Astrocyte of the spinal cord (primary cell): ENCODE data around the gene TNKS1BP1.

Experiments used
- DNase-seq: peaks from one replicate; pipeline ENCODE4 v3.0.0; 2011; ENCODE audit warnings: low read depth, low spot score
- H3K4me3 ChIP-seq: 2 replicates; pipeline ENCODE4 v1.5.1; 2011; ENCODE audit warnings: low read depth, mild to moderate bottlenecking, low read length, moderate library complexity
- in situ Hi-C: cut with HindIII; loops from 2 replicates; pipeline ENCODE4 v1.10.0; 2017; ENCODE audit warnings: low sequenced_read_pairs
- TF ChIP-seq, protein P1 (sequence below): IDR thresholded peaks from 2 replicates; pipeline ENCODE4 v1.5.1; 2012; ENCODE audit warnings: low read depth, mild to moderate bottlenecking, low read length, inconsistent platforms

The TNKS1BP1 gene

DNA sequence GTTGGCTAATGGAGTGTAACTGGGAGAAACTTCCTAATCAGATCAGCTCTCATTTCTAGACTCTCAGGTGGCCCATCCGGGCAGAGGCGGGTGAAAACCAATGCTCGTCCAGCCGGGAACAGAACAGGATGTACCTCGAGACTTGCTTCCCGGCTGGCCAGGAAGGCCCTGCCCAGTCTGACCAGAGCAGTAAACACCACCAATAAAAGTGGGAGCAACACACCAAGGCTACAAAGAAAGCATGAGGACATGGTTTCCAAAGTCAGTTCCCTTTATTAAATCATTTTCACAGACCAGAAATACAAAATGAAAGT is 940 bp upstream of the TNKS1BP1 start:
- DNase-seq, result no peak
- peak overlapping the region; percentile 47 for H3K4me3 ChIP-seq
- in situ Hi-C loops, result no loop called here
- TF ChIP-seq, protein P1, sequence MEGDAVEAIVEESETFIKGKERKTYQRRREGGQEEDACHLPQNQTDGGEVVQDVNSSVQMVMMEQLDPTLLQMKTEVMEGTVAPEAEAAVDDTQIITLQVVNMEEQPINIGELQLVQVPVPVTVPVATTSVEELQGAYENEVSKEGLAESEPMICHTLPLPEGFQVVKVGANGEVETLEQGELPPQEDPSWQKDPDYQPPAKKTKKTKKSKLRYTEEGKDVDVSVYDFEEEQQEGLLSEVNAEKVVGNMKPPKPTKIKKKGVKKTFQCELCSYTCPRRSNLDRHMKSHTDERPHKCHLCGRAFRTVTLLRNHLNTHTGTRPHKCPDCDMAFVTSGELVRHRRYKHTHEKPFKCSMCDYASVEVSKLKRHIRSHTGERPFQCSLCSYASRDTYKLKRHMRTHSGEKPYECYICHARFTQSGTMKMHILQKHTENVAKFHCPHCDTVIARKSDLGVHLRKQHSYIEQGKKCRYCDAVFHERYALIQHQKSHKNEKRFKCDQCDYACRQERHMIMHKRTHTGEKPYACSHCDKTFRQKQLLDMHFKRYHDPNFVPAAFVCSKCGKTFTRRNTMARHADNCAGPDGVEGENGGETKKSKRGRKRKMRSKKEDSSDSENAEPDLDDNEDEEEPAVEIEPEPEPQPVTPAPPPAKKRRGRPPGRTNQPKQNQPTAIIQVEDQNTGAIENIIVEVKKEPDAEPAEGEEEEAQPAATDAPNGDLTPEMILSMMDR, result no peak

DNA sequence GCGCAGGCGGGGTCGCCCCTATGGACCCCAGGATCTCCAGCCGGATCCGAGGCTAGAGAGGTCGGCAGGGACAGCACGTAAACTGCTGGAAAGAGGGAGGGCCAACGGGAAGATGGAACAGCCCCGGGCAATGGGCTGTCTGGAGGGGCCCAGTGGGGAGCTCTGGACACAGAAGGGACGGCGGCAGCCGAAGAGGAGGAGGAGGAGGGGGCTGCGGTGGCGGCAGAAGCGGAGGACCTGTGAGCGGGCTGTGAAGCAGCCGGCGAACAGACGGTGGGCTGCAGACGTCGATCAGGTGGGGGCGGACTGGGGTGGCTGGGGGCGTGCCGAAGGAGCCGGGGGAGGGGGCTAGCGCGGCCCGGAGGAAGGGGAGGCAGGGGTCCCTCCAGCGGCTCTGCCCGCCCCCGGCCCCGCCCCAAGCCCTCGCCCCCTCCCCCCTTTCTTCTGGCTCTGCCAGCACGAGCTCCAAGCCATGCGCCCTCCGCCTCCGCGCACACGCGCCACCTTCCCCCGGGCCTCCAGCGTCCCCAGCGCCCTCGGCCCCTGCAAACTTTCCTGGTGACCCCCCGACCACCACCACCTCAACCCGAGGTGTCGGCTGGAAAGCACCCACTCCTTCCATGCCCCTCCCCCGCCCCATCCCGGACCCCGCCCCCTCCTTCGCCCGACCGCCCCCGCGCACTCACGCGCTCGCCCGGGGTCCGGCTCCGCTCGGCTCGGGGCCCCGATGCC is 432 bp downstream of the TNKS1BP1 start:
- TF ChIP-seq, protein P1, result no peak
- DNase-seq, result peak; percentile 56
- peak overlapping the region; percentile 84 for H3K4me3 ChIP-seq
- in situ Hi-C loops, result no loop called here

DNA sequence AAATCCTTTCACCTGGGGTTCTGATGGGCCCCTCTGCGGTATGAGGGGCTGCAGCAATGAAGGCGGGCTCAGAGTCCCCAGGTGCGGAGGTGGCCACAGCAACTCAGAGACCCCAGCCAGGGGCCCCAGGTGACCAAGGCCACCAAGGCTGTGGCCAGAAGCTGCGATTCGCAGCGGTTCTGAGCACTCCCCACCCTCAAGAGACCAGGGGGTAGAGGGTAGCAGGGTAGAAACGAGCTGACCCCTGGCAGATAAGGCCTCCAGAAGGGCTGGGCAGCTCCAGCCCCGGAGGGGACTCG is 948 bp downstream of the TNKS1BP1 start:
- no peak for DNase-seq
- TF ChIP-seq, protein P1, result no peak
- H3K4me3 ChIP-seq, result peak overlapping the region; percentile 84
- in situ Hi-C loops, result no loop called here

DNA sequence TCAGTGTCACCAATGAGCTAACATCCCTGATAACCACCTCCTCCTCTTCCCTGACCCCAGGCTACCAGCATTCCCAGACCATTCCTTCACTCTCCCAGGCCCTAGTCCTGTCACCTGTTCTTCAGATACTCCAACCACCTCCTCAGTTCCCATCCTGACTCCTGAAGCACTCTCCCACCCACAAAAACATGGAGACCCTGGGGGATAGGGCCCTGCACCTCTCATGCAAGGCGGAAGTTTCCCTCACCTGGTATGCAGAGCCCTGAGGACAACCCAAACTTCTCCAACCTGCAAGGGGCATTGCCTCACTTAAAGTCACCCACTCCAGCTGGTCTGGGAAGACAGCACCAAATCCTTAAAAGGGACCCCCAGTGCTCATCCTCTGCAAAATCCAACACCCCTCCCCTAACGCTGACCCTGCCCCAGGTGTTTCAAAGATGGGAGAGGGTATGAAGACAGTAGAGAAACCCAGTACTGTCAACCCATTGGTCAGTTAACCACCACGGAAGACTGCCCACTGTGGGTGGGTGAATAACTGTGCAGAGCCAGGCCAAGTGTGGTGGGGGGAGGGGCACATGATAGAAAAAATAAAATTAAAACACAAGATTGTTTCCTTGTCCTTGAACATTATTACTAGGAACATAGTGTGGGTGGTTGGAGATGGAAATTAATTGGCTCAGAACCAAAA is 1.4 kb downstream of the TNKS1BP1 start:
- in situ Hi-C loops, result no loop called here
- H3K4me3 ChIP-seq, result peak overlapping the region; percentile 84

DNA sequence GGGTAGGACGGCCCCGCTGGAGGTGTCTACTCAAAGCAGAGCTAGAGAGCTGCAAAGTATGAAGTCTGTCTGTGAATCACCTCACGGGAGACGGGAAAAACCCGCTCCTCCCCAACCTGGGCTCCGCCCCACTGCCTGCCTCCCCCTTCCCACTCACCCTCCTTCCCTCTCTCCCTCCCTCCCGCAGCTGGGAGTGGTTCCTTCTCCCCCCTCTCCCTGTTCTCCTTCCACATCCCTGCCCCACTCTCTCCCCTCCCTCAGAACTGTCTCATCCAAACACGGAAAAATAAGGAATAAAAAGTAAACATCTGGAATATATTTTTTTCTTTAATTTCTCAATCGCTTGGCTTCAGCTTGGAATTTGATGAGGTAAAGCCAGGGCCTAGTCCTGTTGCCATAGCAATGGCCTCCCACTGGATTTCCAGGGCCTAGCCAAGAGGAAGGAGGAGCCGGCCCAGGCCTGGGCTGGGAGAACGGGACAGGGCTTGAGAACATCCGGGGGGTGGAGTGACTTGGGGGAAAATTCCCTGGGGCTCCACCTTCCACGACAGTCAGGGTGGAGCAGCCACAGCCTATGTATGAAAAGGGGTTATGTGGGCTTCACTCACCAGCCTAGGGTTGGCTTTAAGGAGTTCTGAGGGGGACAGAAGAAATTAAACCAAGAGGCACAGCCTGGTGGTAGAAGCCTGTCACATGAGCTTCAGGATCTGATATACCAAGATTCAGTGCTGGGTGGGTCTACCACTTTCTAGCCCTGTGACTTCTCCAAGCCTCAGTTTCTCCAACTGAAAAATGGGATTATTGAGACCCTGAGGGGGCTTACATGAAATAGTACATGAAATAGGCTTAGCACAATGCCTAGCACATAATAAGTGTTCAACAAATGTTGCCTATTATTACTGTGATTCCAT is 2.2 kb downstream of the TNKS1BP1 start:
- peak overlapping the region; percentile 84 for H3K4me3 ChIP-seq
- TF ChIP-seq, protein P1, result peak; percentile 11
- DNase-seq, result peak; percentile 97
- in situ Hi-C loops, result no loop called here

More for the DNA sequence above, 1.4 kb downstream of the TNKS1BP1 start:
- TF ChIP-seq, protein P1, result peak; percentile 23
- peak; percentile 29 for DNase-seq

DNA sequence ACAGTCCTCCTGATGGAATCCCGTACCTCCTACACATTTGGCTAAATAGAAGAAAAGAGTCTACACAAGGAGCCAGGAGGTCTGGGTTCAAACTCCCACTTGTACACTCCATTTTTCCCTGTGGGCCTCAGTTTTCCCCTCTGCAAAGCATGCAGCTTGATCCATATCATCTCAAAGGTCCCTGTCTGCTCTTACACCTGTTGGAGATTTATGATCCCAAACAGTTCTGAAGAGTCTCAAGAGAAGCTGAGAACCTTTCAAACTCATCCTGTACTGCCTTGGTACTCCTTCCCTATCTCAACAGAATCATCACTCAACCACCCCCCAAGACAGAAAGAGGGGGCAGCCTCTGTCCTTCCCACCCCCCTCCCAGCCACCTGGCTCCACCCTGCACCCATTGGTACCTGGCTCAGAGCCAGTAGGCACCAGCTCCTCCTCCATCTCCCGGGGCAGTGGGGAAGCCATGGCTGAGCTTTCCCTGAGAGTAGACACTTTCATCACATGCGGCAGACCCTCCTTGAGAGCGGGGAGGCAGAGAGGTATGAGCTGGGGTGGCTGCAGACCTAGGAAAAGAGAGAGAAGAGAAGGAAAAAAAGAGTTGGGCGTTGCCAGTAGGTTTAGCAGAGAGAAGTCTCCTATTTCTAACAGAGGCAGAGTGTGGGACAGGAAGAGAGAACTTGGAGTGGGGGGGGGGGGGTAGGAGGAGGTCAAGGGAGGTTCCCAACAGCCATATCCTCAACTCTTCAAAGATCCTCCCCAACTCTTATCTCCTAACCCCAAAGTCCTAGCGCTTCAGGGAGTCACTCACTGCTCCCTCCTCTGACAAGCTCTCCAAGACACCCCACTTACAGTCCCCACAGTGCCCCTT is 3.1 kb downstream of the TNKS1BP1 start:
- H3K4me3 ChIP-seq, result peak overlapping the region; percentile 84
- in situ Hi-C loops, result no loop called here
- no peak for DNase-seq
- TF ChIP-seq, protein P1, result no peak
